B cell (primary cell): ENCODE measurements around the gene CAMK1D. TPM values are rescaled to one million over a fixed set of nuclear protein-coding genes. Genes with fewer than 3 reads are reported as not detected.
"Not testable (repeated sequence)": the region's sequence is repeated elsewhere in the genome, so short reads cannot be mapped to it uniquely, and the experiment has no call there.

Experiments
- ATAC-seq: fragments of 200-7000 bp; cut with Tn5 transposase; one replicate; pipeline ENCODE4 v1.10.0; 2021; ENCODE audit warnings: low read depth, mild to moderate bottlenecking, moderate number of reproducible peaks, moderate library complexity
- CTCF ChIA-PET: fragments of 350-600 bp; sonication (Branson Sonifier 250); formaldehyde crosslinking; loops from one replicate; lab custom pipeline; 2021; ENCODE audit warnings: antibody characterized with exemption, inconsistent platforms; lab: Charles Lee
- POLR2A ChIA-PET: fragments of 350-600 bp; sonication (Branson Sonifier 250); formaldehyde crosslinking; loops from one replicate; lab custom pipeline; 2021; ENCODE audit warnings: antibody characterized with exemption; lab: Charles Lee
- DNase-seq: peaks from one replicate; pipeline ENCODE4 v3.0.0; 2013
- H2AFZ ChIP-seq: 2 replicates; pipeline ENCODE4 v1.6.1; 2012; ENCODE audit warnings: mild to moderate bottlenecking, low read depth, low read length; ENCODE audit not compliant: insufficient read depth, poor library complexity, severe bottlenecking
- H3K27ac ChIP-seq, 2 donors: 1 replicate in 1 of 2; 2 replicates in 1 of 2; pipeline ENCODE4 v1.5.1; 2012 to 2013; ENCODE audit warnings: low read length in 2 of 2, mild to moderate bottlenecking in 2 of 2, moderate library complexity in 1 of 2
- H3K27me3 ChIP-seq, 4 experiments: fragments of 200-600 bp in 1 of 4; sonication (generic) in 1 of 4; replicated peaks in 1 of 4; 1 replicate in 2 of 4; 2 replicates in 2 of 4; pipeline versions ENCODE4 v1.6.1 to v1.7.0; 2013 to 2016; ENCODE audit warnings: low read length in 3 of 4, mild to moderate bottlenecking in 2 of 4, mixed read lengths in 1 of 4, moderate library complexity in 1 of 4; ENCODE audit not compliant: insufficient read depth in 4 of 4, control insufficient read depth in 3 of 4; ENCODE audit errors: control extremely low read depth in 1 of 4
- H3K36me3 ChIP-seq, 2 experiments: replicated peaks in 1 of 2; 1 replicate in 1 of 2; 2 replicates in 1 of 2; pipeline versions ENCODE4 v1.6.1 to v1.7.1; 2013; ENCODE audit warnings: low read length in 1 of 2; ENCODE audit not compliant: insufficient read depth in 2 of 2, control insufficient read depth in 1 of 2; ENCODE audit errors: control extremely low read depth in 1 of 2, extremely low read depth in 1 of 2
- H3K4me1 ChIP-seq, 2 donors: fragments of 200-600 bp in 1 of 2; sonication (generic) in 1 of 2; 1 replicate in 1 of 2; 2 replicates in 1 of 2; pipeline versions ENCODE4 v1.5.1 to v1.6.1; 2013 to 2017; ENCODE audit warnings: low read length in 2 of 2; ENCODE audit not compliant: control insufficient read depth in 2 of 2, insufficient read depth in 2 of 2
- H3K4me2 ChIP-seq: replicated peaks from 2 replicates; pipeline ENCODE3; 2012; ENCODE audit warnings: mild to moderate bottlenecking, low read depth, low read length; ENCODE audit not compliant: poor library complexity, severe bottlenecking
- H3K4me3 ChIP-seq, 5 experiments: fragments of 200-600 bp in 1 of 5; sonication (generic) in 1 of 5; 1 replicate in 3 of 5; 2 replicates in 2 of 5; pipeline versions ENCODE4 v1.5.1 to v1.7.0; 2011 to 2016; ENCODE audit warnings: low read length in 4 of 5, mild to moderate bottlenecking in 4 of 5, low read depth in 2 of 5, control low read depth in 1 of 5, moderate library complexity in 1 of 5; ENCODE audit not compliant: insufficient read depth in 1 of 5; ENCODE audit errors: control extremely low read depth in 1 of 5, extremely low read depth in 1 of 5
- H3K79me2 ChIP-seq: fragments of 200-600 bp; sonication (generic); one replicate; pipeline ENCODE4 v1.6.0; 2016; ENCODE audit warnings: low read length; ENCODE audit not compliant: control insufficient read depth, insufficient read depth
- H3K9ac ChIP-seq: fragments of 200-600 bp; sonication (generic); 2 replicates; pipeline ENCODE4 v1.6.1; 2017; ENCODE audit warnings: mild to moderate bottlenecking, low read length, moderate library complexity
- H3K9me3 ChIP-seq, 3 donors: one replicate each; pipeline versions ENCODE4 v1.6.1 to v1.7.1; 2013; ENCODE audit warnings: low read length in 2 of 3; ENCODE audit not compliant: control insufficient read depth in 2 of 3, insufficient read depth in 1 of 3; ENCODE audit errors: control extremely low read depth in 1 of 3
- H4K20me1 ChIP-seq: 2 replicates; pipeline ENCODE4 v1.6.0; 2012; ENCODE audit warnings: mild to moderate bottlenecking, low read length; ENCODE audit not compliant: insufficient read depth, control insufficient read depth, poor library complexity, severe bottlenecking
- H3K27ac Mint-ChIP-seq: one replicate; pipeline ENCODE4 v1.8.0; 2021; ENCODE audit warnings: mixed read lengths
- H3K27me3 Mint-ChIP-seq: one replicate; pipeline ENCODE4 v1.8.0; 2021; ENCODE audit warnings: mixed read lengths
- H3K4me1 Mint-ChIP-seq: one replicate; pipeline ENCODE4 v1.8.0; 2021; ENCODE audit warnings: mixed read lengths
- H3K4me3 Mint-ChIP-seq: one replicate; pipeline ENCODE4 v1.8.0; 2021; ENCODE audit warnings: mixed read lengths
- H3K9me3 Mint-ChIP-seq: one replicate; pipeline ENCODE4 v1.8.0; 2022; ENCODE audit warnings: mixed read lengths; ENCODE audit not compliant: insufficient read depth
- CTCF ChIP-seq: fragments of 200-600 bp; IDR thresholded peaks from one replicate; pipeline ENCODE4 v1.8.0; 2022; ENCODE audit warnings: antibody characterized with exemption, mild to moderate bottlenecking
- EZH2 ChIP-seq: IDR thresholded peaks from 2 replicates; pipeline ENCODE4 v1.6.1; 2012; ENCODE audit warnings: borderline replicate concordance, low read depth, mild to moderate bottlenecking, moderate library complexity, low read length; ENCODE audit not compliant: insufficient read depth, poor library complexity, severe bottlenecking
- whole genome bisulfite sequencing: methylation state at CpG from one replicate; pipeline ENCODE4 v1.1.5; 2013; ENCODE audit warnings: missing lambda C conversion rate; ENCODE audit not compliant: insufficient coverage; 5-methylcytosine and 5-hydroxymethylcytosine counted together
- intact Hi-C: fragments of 100-400 bp; cut with micrococcal nuclease; formaldehyde crosslinking; loops from one replicate; pipeline ENCODE4 v1.10.0; 2022
- polyA plus RNA-seq: library from polyadenylated mRNA; depleted of rRNA; stranded (reverse); fragments of >200 nt; gene quantifications from 2 replicates; pipeline ENCODE4 v1.2.3, GENCODE V29; 2012
- total RNA-seq, 2 donors: library from RNA; stranded (reverse); fragments of 120-200 nt in 1 of 2; gene quantifications; 1 replicate in 1 of 2; 2 replicates in 1 of 2; pipeline versions ENCODE4 v1.2.3 to v1.2.4, GENCODE V29; 2013 to 2022

CAMK1D gene
- total and polyA plus RNA-seq, 2 donors (not counting 1 experiment from before 2014, with no cell fraction given): 34.1 to 69.7 TPM

GRCh38 chr10:12335169-12335568 is 14.2 kb upstream of the CAMK1D start:
- H2AFZ ChIP-seq, ATAC-seq, H3K4me2 ChIP-seq, H3K27me3 ChIP-seq, H4K20me1 ChIP-seq, H3K27ac ChIP-seq, H3K27ac Mint-ChIP-seq, H3K4me3 Mint-ChIP-seq, H3K9me3 ChIP-seq, H3K9me3 Mint-ChIP-seq, H3K9ac ChIP-seq, H3K36me3 ChIP-seq, H3K79me2 ChIP-seq, CTCF ChIA-PET, H3K4me3 ChIP-seq, H3K27me3 Mint-ChIP-seq, intact Hi-C loops, DNase-seq: not testable (repeated sequence)
- no CpG with 5 or more reads among the region's 4 CpGs for WGBS
- peaks cover 29 to 31% of the 10 kb centered on the region in 2 donors for H3K4me1 ChIP-seq
- H3K4me1 Mint-ChIP-seq: peaks cover 40% of the 10 kb centered on the region
- POLR2A ChIA-PET: interaction anchor here (1.6 kb wide), 1 partner anchor 13 kb away, joined by 3 read pairs; no protein-coding TSS in a partner anchor

GRCh38 chr10:12337453-12338372 is 11.6 kb upstream of the CAMK1D start:
- Mint-ChIP-seq H3K4me3 (no peak overlapping the region), H3K4me1 (peaks cover 61% of the 10 kb centered on the region), H3K27ac (peak overlapping the region; percentile 15), H3K9me3 (no peaks in the 10 kb centered on the region), H3K27me3 (no peaks in the 10 kb centered on the region)
- POLR2A ChIA-PET: no interaction called here
- Histone ChIP-seq H3K4me3 (no peak overlapping the region), H3K27ac (no peak overlapping the region), H3K4me2 (no peak overlapping the region), H3K27me3 (no peaks in the 10 kb centered on the region), H3K79me2 (no peaks in the 10 kb centered on the region), H4K20me1 (no peaks in the 10 kb centered on the region), H3K36me3 (no peaks in the 10 kb centered on the region), H3K9me3 (no peaks in the 10 kb centered on the region), H2AFZ (no peak overlapping the region), H3K9ac (no peak overlapping the region), H3K4me1 (peaks cover 52% of the 10 kb centered on the region in 2 donors)
- DNase-seq (no peak), ATAC-seq (no peak)
- intact Hi-C loops: no loop called here
- TF ChIP-seq EZH2 (no peak), CTCF (no peak)
- WGBS: 49% methylated on average over 7 of the region's 9 CpGs
- CTCF ChIA-PET: interaction anchor here (0.6 kb wide), 1 partner anchor 8 kb away, joined by 3 read pairs; no protein-coding TSS in a partner anchor
